ENCODE data around the gene CCR3.

Gene CCR3

GRCh38 chr3:46291046-46291445 is 48.8 kb downstream of the CCR3 start:
- Mint-ChIP-seq H3K27ac (no peak overlapping the region), H3K36me3 (ENCODE audit: low read depth) (no peaks in the 10 kb centered on the region), H3K9me3 (no peaks in the 10 kb centered on the region), H3K4me1 (ENCODE audit: low read depth) (peaks cover 54% of the 10 kb centered on the region), H3K27me3 (peaks cover 10% of the 10 kb centered on the region), H3K4me3 (no peak overlapping the region)
- DNase-seq: no peak

GRCh38 chr3:46293035-46293724 is 50.9 kb downstream of the CCR3 start:
- peak overlapping the region; percentile 53 for H3K4me3 Mint-ChIP-seq
- H3K27me3 Mint-ChIP-seq: peaks cover 20% of the 10 kb centered on the region
- H3K9me3 Mint-ChIP-seq: no peaks in the 10 kb centered on the region
- DNase-seq: no peak
- H3K27ac Mint-ChIP-seq: peak overlapping the region; percentile 92
- no peaks in the 10 kb centered on the region for H3K36me3 Mint-ChIP-seq (ENCODE audit: low read depth)
- H3K4me1 Mint-ChIP-seq (ENCODE audit: low read depth): peaks cover 62% of the 10 kb centered on the region

GRCh38 chr3:46293991-46294833 is 52.0 kb downstream of the CCR3 start:
- Mint-ChIP-seq H3K36me3 (ENCODE audit: low read depth) (no peaks in the 10 kb centered on the region), H3K4me3 (peak overlapping the region; percentile 53), H3K4me1 (ENCODE audit: low read depth) (peaks cover 70% of the 10 kb centered on the region), H3K27me3 (peaks cover 20% of the 10 kb centered on the region), H3K9me3 (no peaks in the 10 kb centered on the region), H3K27ac (peak overlapping the region; percentile 92)
- peak; percentile 80 for DNase-seq

GRCh38 chr3:46296826-46297225 is 54.6 kb downstream of the CCR3 start:
- DNase-seq: no peak
- no peaks in the 10 kb centered on the region for H3K9me3 Mint-ChIP-seq
- no peaks in the 10 kb centered on the region for H3K36me3 Mint-ChIP-seq (ENCODE audit: low read depth)
- H3K4me3 Mint-ChIP-seq: no peak overlapping the region
- no peak overlapping the region for H3K27ac Mint-ChIP-seq
- peaks cover 17% of the 10 kb centered on the region for H3K27me3 Mint-ChIP-seq
- peaks cover 88% of the 10 kb centered on the region for H3K4me1 Mint-ChIP-seq (ENCODE audit: low read depth)

GRCh38 chr3:46297658-46298423 is 55.6 kb downstream of the CCR3 start:
- Mint-ChIP-seq H3K27ac (no peak overlapping the region), H3K27me3 (peaks cover 17% of the 10 kb centered on the region), H3K9me3 (no peaks in the 10 kb centered on the region), H3K36me3 (ENCODE audit: low read depth) (no peaks in the 10 kb centered on the region), H3K4me1 (ENCODE audit: low read depth) (peaks cover 91% of the 10 kb centered on the region), H3K4me3 (no peak overlapping the region)
- DNase-seq: no peak

- Mint-ChIP-seq H3K36me3 (ENCODE audit: low read depth) (no peaks in the 10 kb centered on the region), H3K27me3 (peaks cover 17% of the 10 kb centered on the region), H3K4me1 (ENCODE audit: low read depth) (peaks cover 79% of the 10 kb centered on the region), H3K9me3 (no peaks in the 10 kb centered on the region), H3K27ac (peak overlapping the region; percentile 98), H3K4me3 (peak overlapping the region; percentile 38)
- DNase-seq: peak; percentile 59
These were observed 56.8 kb downstream of the CCR3 start for GRCh38 chr3:46298871-46299607.

- H3K9me3 Mint-ChIP-seq: no peaks in the 10 kb centered on the region
- DNase-seq: no peak
- peaks cover 71% of the 10 kb centered on the region for H3K4me1 Mint-ChIP-seq (ENCODE audit: low read depth)
- H3K27ac Mint-ChIP-seq: peak overlapping the region; percentile 98
- H3K27me3 Mint-ChIP-seq: peaks cover 17% of the 10 kb centered on the region
- peak overlapping the region; percentile 61 for H3K4me3 Mint-ChIP-seq
- no peaks in the 10 kb centered on the region for H3K36me3 Mint-ChIP-seq (ENCODE audit: low read depth)
These were observed 57.6 kb downstream of the CCR3 start for GRCh38 chr3:46299608-46300460.

GRCh38 chr3:46300461-46300789 is 58.2 kb downstream of the CCR3 start:
- Mint-ChIP-seq H3K36me3 (ENCODE audit: low read depth) (no peaks in the 10 kb centered on the region), H3K9me3 (no peaks in the 10 kb centered on the region), H3K4me1 (ENCODE audit: low read depth) (peaks cover 68% of the 10 kb centered on the region), H3K27me3 (peaks cover 17% of the 10 kb centered on the region), H3K4me3 (peak overlapping the region; percentile 34), H3K27ac (peak overlapping the region; percentile 60)
- DNase-seq: no peak

- Mint-ChIP-seq H3K4me3 (no peak overlapping the region), H3K36me3 (ENCODE audit: low read depth) (no peaks in the 10 kb centered on the region), H3K4me1 (ENCODE audit: low read depth) (peaks cover 62% of the 10 kb centered on the region), H3K27me3 (peaks cover 10% of the 10 kb centered on the region), H3K9me3 (no peaks in the 10 kb centered on the region), H3K27ac (no peak overlapping the region)
- DNase-seq: no peak
These were observed 59.0 kb downstream of the CCR3 start for GRCh38 chr3:46301122-46301835.

- peaks cover 2% of the 10 kb centered on the region for H3K27me3 Mint-ChIP-seq
- H3K27ac Mint-ChIP-seq: no peak overlapping the region
- no peaks in the 10 kb centered on the region for H3K36me3 Mint-ChIP-seq (ENCODE audit: low read depth)
- no peak for DNase-seq
- H3K4me3 Mint-ChIP-seq: no peak overlapping the region
- H3K4me1 Mint-ChIP-seq (ENCODE audit: low read depth): peaks cover 42% of the 10 kb centered on the region
- no peaks in the 10 kb centered on the region for H3K9me3 Mint-ChIP-seq
These were observed 61.0 kb downstream of the CCR3 start for GRCh38 chr3:46303240-46303639.

GRCh38 chr3:46304739-46305138 is 62.5 kb downstream of the CCR3 start:
- H3K4me3 Mint-ChIP-seq: no peak overlapping the region
- H3K27me3 Mint-ChIP-seq: peaks cover 2% of the 10 kb centered on the region
- H3K9me3 Mint-ChIP-seq: no peaks in the 10 kb centered on the region
- no peak overlapping the region for H3K27ac Mint-ChIP-seq
- H3K36me3 Mint-ChIP-seq (ENCODE audit: low read depth): no peaks in the 10 kb centered on the region
- no peak for DNase-seq
- H3K4me1 Mint-ChIP-seq (ENCODE audit: low read depth): peaks cover 27% of the 10 kb centered on the region

- H3K27me3 Mint-ChIP-seq: peaks cover 17% of the 10 kb centered on the region
- H3K9me3 Mint-ChIP-seq: peaks cover 10% of the 10 kb centered on the region
- no peak overlapping the region for H3K27ac Mint-ChIP-seq
- no peak for DNase-seq
- H3K4me1 Mint-ChIP-seq (ENCODE audit: low read depth): peaks cover 2% of the 10 kb centered on the region
- no peak overlapping the region for H3K4me3 Mint-ChIP-seq
- H3K36me3 Mint-ChIP-seq (ENCODE audit: low read depth): no peaks in the 10 kb centered on the region
These were observed 70.7 kb downstream of the CCR3 start for GRCh38 chr3:46312991-46313390.

- H3K27me3 Mint-ChIP-seq: peaks cover 17% of the 10 kb centered on the region
- no peaks in the 10 kb centered on the region for H3K36me3 Mint-ChIP-seq (ENCODE audit: low read depth)
- peaks cover 10% of the 10 kb centered on the region for H3K9me3 Mint-ChIP-seq
- H3K27ac Mint-ChIP-seq: no peak overlapping the region
- no peak for DNase-seq
- H3K4me3 Mint-ChIP-seq: no peak overlapping the region
- peaks cover 2% of the 10 kb centered on the region for H3K4me1 Mint-ChIP-seq (ENCODE audit: low read depth)
These were observed 72.3 kb downstream of the CCR3 start for GRCh38 chr3:46314517-46314916.
